Limb (tissue), 2 donors: ENCODE data around the gene ZNF594.
"Not testable (repeated sequence)": the region's sequence is repeated elsewhere in the genome, so short reads cannot be mapped to it uniquely, and the experiment has no call there.

Experiments used
- DNase-seq, 2 donors: peaks; one replicate each; pipeline ENCODE4 v3.0.0-alpha.2; 2016; ENCODE audit errors: extremely low spot score in 2 of 2

The ZNF594 gene

DNA sequence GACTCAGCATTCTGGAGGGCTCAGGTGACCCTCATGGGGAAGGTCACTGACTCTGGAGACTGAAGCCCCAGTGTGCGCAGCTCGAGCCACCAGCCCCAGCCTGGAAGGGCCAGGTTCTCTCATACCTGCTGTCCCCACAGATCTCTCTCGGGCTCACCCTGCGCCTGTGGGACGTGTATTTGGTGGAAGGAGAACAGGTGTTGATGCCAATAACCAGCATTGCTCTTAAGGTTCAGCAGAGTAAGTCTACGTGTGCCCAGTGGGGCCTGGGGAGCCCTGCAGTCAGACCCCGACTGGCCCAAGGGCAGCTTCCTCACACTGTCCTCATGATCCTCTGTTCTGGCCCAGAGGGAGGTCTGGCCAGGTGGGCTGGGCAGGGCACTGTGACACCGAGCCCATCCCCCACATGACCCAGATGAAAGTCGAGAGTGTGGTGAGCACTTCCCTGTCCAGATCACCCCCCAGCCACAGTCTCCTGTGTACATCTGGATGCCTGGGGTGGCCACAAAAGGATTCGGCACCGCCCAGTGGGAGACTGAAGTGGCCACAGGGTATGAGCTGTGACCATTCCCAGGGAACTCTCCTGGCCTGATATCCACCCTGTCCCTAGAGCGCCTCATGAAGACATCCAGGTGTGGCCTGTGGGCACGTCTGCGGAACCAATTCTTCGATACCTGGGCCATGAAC is 54.0 kb downstream of the ZNF594 start:
- not testable (repeated sequence) for DNase-seq

DNA sequence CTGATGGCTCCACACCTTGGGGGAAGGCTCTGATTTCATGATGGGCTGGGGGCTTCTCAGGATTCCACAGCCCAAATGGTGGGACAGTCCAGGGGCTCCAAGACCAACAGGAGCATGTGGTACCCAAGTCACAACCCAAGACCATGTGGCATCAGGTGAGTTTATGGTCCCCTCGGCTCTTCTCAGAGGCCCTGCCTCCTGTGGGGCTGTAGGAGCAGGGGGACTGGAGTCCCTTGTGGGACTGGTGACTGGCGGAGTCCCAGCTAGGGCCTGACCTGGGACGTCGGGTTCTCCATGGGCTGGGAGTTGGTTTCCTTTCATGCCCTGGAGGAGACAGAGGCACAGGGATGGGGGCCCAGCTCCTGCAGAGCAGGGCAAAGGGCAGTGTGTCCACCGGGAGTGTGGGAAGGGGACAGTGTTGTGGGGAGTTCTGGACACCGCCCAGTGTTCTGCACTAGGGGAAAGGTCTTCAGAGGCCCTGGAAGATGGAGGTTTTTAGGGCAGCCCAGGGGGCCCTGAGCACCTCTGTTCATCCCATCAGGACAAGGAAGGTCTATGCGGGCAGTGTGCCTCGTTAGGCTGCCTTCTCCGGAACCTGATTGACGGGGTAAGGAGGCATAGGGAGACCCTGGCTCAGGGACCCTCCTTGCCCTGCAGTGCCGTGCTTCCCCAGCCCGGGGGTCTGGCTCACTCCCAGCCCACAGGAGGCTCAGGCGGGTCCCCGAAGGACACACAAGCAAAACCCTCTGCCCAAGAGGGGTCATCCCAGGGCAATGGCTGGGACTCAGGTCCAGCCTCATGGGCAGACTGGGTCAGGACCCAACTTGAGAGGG is 54.9 kb downstream of the ZNF594 start:
- not testable (repeated sequence) for DNase-seq

DNA sequence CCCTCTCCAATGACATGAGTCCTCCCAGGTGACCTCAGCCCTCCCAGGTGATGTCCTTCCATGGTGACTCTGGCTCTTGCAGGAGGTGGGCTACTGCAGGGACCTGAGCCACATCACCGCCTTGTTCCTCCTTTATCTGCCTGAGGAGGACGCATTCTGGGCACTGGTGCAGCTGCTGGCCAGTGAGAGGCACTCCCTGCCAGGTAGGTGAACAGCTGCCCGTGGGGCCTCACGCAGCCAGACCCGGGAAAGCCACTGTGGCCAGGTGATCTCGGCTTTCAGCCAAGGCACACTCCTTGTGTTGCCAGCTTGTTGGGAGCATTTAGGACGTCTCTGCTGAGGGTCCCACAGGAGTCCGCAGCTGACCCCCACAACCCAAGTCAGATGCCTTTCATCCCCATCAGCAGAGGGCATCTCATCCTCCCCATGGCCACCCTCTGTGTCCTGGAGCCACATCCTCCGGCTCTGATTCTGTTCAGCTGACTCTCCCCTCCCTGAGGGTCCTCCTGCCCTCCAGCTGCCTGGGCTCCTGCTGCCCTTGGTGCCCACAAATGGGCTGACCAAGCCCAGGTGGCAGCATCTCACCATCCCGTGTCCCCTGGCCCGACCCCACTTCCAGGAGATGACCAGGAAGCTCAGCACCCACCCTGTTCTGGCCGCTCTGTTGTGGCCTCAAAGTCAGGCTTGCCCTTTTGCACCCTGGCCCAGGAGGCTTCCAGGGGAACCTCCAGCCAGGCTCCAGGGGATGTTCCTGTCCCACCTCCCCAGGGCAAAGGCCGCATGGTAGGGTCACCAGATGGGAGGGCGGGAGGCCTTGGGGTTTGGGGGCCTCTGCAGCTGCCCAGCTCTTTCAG is 55.7 kb downstream of the ZNF594 start:
- peak in 1 of 2 donors; percentile 17 for DNase-seq

DNA sequence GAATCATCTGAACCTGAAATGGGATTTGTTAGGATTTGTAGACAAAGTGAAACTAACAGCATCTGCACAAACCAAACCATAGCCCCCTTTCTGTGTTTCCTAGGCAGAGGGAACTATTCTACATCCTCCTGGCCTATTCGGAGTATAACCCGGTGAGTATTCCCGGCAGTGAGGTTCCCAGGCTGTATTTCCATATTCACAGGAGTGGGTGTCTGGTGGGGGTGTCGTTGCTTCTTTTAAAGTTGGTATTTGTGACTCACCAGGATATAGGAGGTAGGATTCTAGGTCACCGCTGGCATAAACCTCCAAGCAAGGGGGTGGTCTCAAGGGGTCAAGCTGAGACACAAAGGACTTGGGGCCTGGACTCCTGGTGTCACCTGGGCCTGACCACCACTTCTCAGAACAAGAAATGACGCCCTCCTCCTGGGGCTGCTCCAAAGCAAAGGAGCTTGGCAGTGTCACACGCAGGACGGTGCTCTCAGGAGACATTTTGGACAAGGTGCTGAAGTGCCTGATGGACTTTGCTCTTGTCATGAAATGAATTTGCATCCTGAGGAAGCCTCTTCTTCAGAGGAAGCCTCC is 56.4 kb downstream of the ZNF594 start:
- not testable (repeated sequence) for DNase-seq

DNA sequence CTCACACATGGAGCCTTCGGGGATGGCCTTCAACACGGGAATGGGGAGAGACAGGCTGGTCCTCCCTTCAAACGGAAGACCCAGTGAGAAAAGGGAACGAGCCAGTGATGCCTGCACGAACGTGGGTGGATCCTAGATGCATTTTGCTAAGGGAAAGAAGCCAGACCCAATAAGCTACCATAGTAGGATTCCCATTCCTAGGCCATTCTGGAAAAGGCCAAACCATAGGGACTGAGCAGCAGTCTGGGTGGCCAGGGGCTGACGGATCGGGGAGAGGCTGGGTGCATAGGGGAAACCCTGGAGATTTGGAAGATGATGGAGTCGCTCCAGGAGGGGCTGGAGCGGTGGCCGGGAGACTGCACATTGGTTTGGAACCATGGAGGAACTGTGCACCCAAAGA is 57.1 kb downstream of the ZNF594 start:
- DNase-seq = not testable (repeated sequence)

DNA sequence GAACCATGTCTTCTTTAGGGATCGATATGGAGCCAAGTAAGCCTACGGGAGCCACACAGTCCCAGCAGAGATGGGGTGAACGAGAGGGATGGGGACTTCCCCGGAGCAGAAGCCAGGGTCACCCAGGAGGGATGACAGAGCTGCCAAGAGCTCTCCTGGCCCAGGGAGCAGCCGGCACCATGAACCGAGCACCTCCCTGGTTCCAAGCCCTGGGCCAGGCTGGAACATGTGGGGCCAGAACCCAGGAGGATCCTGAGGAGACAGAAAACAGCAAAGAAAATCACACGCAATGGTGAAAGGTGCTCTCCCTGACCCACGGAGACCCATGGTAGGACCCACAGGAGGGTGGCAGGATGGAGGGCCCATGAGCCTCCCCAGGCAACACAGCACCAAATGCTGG is 57.7 kb downstream of the ZNF594 start:
- not testable (repeated sequence) for DNase-seq

DNA sequence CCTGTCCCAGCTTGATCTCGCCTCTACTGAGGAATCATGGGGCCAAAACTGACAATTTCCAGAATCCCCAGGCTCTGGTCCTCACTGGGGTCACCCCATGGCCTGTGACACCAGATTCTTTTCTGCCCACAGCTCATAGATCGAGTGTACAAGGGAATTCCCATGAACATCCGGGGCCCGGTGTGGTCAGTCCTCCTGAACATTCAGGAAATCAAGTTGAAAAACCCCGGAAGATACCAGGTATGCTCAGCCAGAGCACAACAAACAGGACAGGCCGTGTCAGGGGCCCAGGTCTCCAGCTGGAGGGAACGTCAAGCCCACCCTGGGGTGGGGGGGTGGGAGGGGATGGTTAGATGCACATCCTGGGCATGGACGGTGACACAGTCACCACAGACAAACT is 58.4 kb downstream of the ZNF594 start:
- no peak for DNase-seq

DNA sequence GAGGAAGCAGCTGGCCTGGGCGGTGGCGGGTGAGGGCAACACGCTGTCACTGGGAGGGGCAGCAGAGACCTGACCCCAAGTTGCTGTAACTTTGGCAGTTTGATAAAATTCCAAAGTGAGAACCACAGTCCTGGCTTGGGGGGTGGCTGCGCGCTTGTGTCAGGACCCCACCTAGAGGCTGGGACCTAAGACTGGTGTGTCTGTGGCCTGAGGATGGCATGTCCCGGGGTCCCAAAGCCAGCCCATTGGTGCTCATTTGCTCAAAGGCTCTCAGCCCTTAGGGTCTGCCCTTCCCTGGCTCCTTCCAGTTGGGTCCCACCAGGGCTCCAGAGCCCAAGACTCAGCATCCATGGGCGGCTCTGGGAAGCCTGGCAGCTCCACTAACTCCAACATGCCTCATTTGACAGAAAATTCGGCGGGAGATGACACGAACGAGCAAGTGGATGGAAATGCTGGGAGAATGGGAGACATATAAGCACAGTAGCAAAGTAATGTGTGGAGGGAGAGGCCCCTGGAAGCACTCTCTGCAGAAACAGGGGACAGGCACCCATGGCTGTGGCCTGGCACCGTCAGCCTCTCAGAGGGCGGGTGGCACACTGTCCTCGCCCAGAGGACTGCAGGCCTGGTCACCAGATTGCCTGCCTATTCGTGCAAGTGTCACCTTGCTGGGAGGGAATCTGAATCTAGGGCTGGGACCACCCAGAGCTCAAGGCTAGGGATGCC is 59.0 kb downstream of the ZNF594 start:
- peak in 1 of 2 donors; percentile 9 for DNase-seq

DNA sequence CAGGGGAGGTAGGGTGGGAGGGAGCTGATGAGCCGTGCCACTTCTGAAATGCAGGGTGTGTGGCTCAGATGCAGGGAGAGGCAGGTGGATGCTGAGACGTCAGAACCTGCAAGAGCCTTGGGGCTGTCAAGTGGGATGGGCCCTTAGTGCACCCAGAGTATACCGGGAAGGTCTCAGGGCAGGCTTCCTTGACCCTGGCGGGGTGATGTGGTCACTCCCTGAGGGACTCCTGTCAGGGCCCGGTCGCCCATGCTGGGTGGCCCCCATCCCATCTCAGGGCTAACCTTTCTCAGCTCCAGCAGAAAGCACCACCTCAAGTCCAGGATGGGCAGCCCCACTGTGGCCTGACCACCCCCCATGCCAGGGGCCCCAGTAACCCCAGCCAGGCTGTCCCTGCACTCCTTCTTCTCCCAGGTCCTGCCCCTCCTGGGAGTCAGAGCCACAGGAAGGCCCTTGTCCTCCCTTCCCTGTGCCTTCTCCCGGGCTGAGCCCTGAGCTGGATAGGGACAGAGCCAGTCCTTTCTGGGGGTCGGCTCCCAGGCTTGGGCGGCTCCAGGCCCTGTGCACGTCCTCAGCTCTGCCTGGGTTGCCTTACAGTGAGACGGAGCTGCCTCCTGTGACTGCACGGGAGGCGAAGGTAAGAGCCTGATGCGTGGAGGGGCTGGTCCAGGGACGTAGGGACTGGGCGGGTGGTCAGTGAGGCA is 59.7 kb downstream of the ZNF594 start:
- DNase-seq = peak in 1 of 2 donors; percentile 11

DNA sequence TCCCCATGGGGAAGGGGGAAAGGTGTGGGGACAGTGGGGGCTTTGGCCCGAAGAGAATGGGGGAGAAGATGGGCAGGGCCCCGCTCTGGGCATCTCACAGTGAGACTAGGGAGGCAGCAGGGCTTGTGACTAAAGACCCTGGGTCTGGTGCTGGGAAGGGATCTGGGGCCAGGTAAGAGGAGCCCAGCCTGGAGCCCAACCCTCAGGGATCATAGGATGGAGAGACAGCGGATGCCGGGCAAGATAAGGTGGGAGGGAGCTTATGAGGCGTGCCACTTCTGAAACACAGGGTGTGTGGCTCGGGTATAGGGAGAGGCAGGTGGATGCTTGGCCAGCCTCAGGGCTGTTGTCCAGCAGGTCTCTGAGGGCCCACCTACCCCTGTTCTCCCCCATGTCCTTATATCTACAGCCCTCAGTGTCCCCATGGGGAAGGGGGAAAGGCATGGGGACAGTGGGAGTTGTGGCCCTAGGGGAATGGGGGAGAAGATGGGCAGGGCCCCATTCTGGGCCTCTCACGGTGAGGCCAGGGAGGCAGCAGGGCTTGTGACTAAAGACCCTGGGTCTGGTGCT is 60.4 kb downstream of the ZNF594 start:
- no peak for DNase-seq

DNA sequence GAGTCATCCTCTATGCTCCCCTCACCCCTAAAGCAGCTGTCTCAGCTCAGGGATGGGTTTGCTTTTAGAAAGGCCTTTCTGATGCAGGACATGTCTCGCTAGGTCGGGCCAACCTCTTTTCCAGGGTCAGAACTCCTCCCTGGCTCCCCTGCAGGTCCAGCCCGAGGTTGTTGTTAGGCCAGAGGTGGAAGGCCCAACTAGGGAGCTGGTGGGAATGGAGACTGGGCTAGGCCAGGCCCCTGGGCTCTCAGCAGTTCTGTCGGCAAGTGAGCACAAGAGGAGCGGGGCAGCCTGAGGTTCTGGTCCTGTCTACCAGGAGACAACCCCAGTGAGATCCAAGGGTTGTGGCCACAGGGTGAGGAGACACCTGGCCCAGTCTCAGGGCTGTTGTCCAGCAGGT is 61.0 kb downstream of the ZNF594 start:
- not testable (repeated sequence) for DNase-seq

DNA sequence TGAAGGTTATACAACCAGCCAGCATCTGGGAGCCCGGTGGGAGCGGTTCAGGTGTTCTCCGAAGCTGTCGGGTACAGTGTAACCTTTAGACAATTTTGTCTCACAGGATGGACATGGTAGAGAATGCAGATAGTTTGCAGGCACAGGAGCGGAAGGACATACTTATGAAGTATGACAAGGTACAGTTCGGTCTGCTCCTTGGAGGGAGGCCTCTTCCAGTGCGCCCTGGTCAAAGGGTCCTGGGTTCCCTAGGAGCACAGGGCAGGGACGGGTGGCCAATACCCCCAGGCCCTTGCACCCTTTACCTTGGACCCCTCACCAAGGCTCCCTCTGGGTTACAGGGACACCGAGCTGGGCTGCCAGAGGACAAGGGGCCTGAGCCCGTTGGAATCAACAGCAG is 61.4 kb downstream of the ZNF594 start:
- not testable (repeated sequence) for DNase-seq

DNA sequence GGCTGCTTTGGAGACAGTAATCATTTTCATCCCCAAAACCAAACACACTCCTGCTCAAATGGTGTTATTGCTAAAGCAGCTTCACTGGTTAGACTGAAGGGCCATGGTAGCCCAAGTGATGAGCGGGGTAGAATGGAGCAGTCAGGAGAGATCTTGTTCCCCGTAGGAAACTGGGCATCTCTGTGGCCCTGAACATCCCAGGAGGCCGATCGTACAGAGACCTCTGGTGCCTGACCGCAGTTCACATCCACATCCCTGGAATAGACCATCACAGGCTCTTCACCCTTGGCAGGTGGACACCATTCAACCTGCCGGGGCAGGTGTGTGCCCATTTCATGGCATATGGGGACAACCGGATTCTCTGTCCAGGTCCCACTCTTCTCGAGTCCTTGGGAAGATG is 61.9 kb downstream of the ZNF594 start:
- DNase-seq = not testable (repeated sequence)
